KMS-11 (cell line): Measurements from ENCODE around the gene MPZL2.

Experiments
- H2AFZ ChIP-seq: fragments of 200-600 bp; sonication (generic); 2 replicates; pipeline ENCODE4 v1.6.1; 2016; ENCODE audit warnings: antibody characterized with exemption, mixed run types, low read depth
- H3K27ac ChIP-seq: fragments of 200-600 bp; sonication (generic); 2 replicates; pipeline ENCODE4 v1.6.1; 2016; ENCODE audit warnings: mild to moderate bottlenecking, mixed run types
- H3K27me3 ChIP-seq: fragments of 200-600 bp; sonication (generic); 2 replicates; pipeline ENCODE4 v1.6.1; 2017; ENCODE audit warnings: mild to moderate bottlenecking, low read depth, mixed run types, moderate library complexity; ENCODE audit not compliant: insufficient read depth
- H3K36me3 ChIP-seq: fragments of 200-600 bp; sonication (generic); 2 replicates; pipeline ENCODE4 v1.6.1; 2017; ENCODE audit warnings: mild to moderate bottlenecking, mixed run types; ENCODE audit not compliant: insufficient read depth
- H3K4me1 ChIP-seq: fragments of 200-600 bp; sonication (generic); 2 replicates; pipeline ENCODE4 v1.6.1; 2016; ENCODE audit warnings: mild to moderate bottlenecking, low read depth, mixed run types; ENCODE audit not compliant: poor library complexity, severe bottlenecking
- H3K4me2 ChIP-seq: fragments of 200-600 bp; sonication (generic); 2 replicates; pipeline ENCODE4 v1.7.0; 2016; ENCODE audit warnings: mild to moderate bottlenecking, mixed run types
- H3K4me3 ChIP-seq: fragments of 200-600 bp; sonication (generic); IDR thresholded peaks from 2 replicates; pipeline ENCODE4 v1.6.1; 2017; ENCODE audit warnings: low read depth, low read length, mixed read lengths; ENCODE audit not compliant: insufficient read depth
- H3K79me2 ChIP-seq: fragments of 200-600 bp; sonication (generic); 2 replicates; pipeline ENCODE4 v1.6.1; 2016; ENCODE audit warnings: low read depth, mixed run types; ENCODE audit not compliant: insufficient read depth
- H3K9ac ChIP-seq: fragments of 200-600 bp; sonication (generic); 2 replicates; pipeline ENCODE4 v1.6.1; 2016; ENCODE audit warnings: mild to moderate bottlenecking, mixed run types
- H4K20me1 ChIP-seq: fragments of 200-600 bp; sonication (generic); 2 replicates; pipeline ENCODE4 v1.6.1; 2016; ENCODE audit warnings: mild to moderate bottlenecking, mixed run types; ENCODE audit not compliant: insufficient read depth
- TF ChIP-seq, protein P1 (sequence below): fragments of 200-600 bp; sonication (generic); conservative IDR thresholded peaks from 2 replicates; pipeline ENCODE4 v1.6.1; 2017; ENCODE audit warnings: low read depth, mild to moderate bottlenecking, antibody characterized with exemption, low read length, moderate library complexity, mixed read lengths

Gene MPZL2

GRCh38 chr11:118283037-118283636 lies 19.0 kb upstream of the MPZL2 start:
- no peaks in the 10 kb centered on the region for H4K20me1 ChIP-seq
- H3K4me3 ChIP-seq: no peak overlapping the region
- TF ChIP-seq, protein P1, sequence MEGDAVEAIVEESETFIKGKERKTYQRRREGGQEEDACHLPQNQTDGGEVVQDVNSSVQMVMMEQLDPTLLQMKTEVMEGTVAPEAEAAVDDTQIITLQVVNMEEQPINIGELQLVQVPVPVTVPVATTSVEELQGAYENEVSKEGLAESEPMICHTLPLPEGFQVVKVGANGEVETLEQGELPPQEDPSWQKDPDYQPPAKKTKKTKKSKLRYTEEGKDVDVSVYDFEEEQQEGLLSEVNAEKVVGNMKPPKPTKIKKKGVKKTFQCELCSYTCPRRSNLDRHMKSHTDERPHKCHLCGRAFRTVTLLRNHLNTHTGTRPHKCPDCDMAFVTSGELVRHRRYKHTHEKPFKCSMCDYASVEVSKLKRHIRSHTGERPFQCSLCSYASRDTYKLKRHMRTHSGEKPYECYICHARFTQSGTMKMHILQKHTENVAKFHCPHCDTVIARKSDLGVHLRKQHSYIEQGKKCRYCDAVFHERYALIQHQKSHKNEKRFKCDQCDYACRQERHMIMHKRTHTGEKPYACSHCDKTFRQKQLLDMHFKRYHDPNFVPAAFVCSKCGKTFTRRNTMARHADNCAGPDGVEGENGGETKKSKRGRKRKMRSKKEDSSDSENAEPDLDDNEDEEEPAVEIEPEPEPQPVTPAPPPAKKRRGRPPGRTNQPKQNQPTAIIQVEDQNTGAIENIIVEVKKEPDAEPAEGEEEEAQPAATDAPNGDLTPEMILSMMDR: no peak
- H3K27me3 ChIP-seq: no peaks in the 10 kb centered on the region
- H3K36me3 ChIP-seq: no peaks in the 10 kb centered on the region
- H3K4me2 ChIP-seq: no peak overlapping the region
- no peak overlapping the region for H2AFZ ChIP-seq
- H3K27ac ChIP-seq: no peak overlapping the region
- no peak overlapping the region for H3K9ac ChIP-seq
- no peaks in the 10 kb centered on the region for H3K79me2 ChIP-seq
- H3K4me1 ChIP-seq: peaks cover 14% of the 10 kb centered on the region

GRCh38 chr11:118282606-118283005 lies 18.5 kb upstream of the MPZL2 start:
- H3K9ac ChIP-seq: no peak overlapping the region
- H4K20me1 ChIP-seq: no peaks in the 10 kb centered on the region
- H3K4me3 ChIP-seq: no peak overlapping the region
- TF ChIP-seq, protein P1: no peak
- H3K27ac ChIP-seq: no peak overlapping the region
- H3K4me2 ChIP-seq: no peak overlapping the region
- H3K4me1 ChIP-seq: peaks cover 14% of the 10 kb centered on the region
- no peaks in the 10 kb centered on the region for H3K79me2 ChIP-seq
- H3K36me3 ChIP-seq: no peaks in the 10 kb centered on the region
- no peaks in the 10 kb centered on the region for H3K27me3 ChIP-seq
- H2AFZ ChIP-seq: no peak overlapping the region

- Histone ChIP-seq H3K36me3 (no peaks in the 10 kb centered on the region), H3K4me3 (no peak overlapping the region), H3K27me3 (no peaks in the 10 kb centered on the region), H3K79me2 (no peaks in the 10 kb centered on the region), H4K20me1 (no peaks in the 10 kb centered on the region), H3K27ac (no peak overlapping the region), H3K4me1 (peaks cover 14% of the 10 kb centered on the region), H3K4me2 (peak overlapping the region; percentile 29; the same call in 1 of the 2 replicates), H2AFZ (no peak overlapping the region), H3K9ac (no peak overlapping the region)
- TF ChIP-seq, protein P1: no peak
Measured at GRCh38 chr11:118281284-118281683, 17.2 kb upstream of the MPZL2 start.

GRCh38 chr11:118277312-118277711 lies 13.2 kb upstream of the MPZL2 start:
- H3K27me3 ChIP-seq: no peaks in the 10 kb centered on the region
- no peak overlapping the region for H3K27ac ChIP-seq
- no peaks in the 10 kb centered on the region for H3K79me2 ChIP-seq
- peaks cover 14% of the 10 kb centered on the region for H3K4me1 ChIP-seq
- H3K36me3 ChIP-seq: no peaks in the 10 kb centered on the region
- H3K4me2 ChIP-seq: no peak overlapping the region
- H2AFZ ChIP-seq: no peak overlapping the region
- no peaks in the 10 kb centered on the region for H4K20me1 ChIP-seq
- H3K4me3 ChIP-seq: no peak overlapping the region
- no peak overlapping the region for H3K9ac ChIP-seq
- TF ChIP-seq, protein P1: no peak
